Measurements from ENCODE around the gene HCFC1.
"Not testable (repeated sequence)": the region's sequence is repeated elsewhere in the genome, so short reads cannot be mapped to it uniquely, and the experiment has no call there.

Gene HCFC1

DNA sequence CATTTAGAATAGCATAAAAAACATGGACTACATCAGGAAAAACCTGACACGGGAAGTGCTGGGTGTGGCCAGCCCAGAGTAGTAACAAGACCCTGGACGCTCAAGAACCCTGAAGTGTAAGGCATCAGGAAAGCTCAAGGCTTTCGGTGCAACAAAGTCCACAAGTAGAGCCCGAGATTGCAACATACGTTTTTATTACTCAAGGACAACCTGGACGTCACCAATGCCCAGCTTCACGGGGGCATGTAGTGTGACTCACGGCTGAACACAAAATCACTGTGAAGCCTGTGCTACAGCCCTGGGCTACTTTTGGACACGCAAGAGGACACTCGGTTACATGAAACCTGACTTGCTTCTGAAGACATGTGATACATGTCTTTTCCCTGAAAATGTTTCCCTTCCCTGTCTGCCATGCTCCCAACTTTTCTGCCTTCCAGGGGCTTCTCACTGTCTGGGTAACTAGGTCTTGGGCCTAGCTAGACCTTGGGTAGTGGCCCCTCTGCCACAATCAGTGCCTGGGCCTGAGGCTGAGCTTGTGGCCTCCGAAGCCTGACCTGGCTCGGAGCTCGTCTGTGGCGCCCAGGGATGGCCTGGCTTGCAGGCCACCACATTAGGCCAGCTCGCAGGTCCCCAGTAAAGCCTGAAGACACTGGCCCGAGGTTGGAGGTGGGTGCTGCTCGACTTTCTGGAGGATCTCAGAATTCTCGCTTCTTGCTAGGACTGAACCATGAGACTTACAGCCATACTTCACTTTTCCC, 38.9 kb upstream of the HCFC1 start:
- in situ Hi-C loops (cut with HindIII; ENCODE audit: low sequenced_read_pairs), result no loop called here

DNA sequence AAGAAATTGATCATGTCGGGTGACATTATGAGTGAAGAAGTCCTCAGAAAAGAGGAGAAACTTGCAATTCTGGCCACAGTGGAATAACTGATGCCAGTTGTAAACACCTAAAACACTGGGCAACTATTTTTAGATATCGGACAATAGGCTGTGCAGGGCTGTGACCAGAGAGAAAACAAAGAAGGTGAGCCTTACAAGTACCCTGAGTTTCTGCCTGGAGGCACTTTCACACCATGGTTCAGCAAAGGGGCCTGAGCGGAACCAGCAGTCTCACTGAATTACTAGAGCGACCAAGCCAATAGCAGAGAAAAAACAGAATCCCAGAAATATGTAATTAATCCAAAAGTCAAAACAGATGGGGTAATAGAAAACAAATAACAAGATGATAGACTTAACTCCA, 36.9 kb upstream of the HCFC1 start:
- in situ Hi-C loops (cut with HindIII; ENCODE audit: low sequenced_read_pairs), result no loop called here

DNA sequence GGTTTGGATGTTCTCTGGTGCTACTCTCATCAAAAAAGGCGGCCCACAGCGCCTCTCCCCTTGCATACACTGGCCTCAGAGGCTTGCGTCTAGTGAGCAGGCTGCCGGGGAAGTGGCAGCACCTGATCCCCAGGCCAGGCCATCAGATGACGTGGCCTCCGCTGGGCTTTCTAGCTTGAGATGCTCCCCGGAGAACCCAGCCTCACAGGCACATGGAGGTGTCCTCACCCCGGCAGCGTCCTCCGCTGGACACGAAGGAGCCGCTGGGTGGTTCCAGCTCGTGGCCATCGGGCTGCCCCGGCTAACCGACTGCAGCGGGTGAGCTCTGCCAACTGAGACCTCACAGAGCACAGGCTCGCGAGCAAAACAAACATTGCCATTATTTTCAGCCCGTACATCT, 35.3 kb upstream of the HCFC1 start:
- in situ Hi-C loops (cut with HindIII; ENCODE audit: low sequenced_read_pairs), result no loop called here

DNA sequence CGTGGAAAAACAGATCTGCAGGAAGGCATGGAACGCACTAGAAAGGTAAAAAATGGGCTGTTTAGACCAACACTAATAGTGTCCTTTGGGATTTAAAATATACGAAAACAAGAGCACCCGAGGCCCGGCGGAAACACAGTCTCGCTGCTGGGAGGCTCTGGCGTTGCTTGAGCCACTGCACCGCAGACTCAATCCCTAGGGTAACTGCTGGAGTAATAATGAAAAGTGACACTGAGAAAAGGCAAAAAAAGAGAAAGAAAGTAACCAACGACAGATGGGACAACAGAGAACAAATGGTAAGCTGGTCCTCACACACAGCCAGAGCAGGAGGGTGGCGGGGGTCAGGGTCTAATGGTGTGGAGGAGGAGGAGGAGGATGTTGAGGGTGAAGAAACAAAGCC, 32.7 kb upstream of the HCFC1 start:
- in situ Hi-C loops (cut with HindIII; ENCODE audit: low sequenced_read_pairs), result no loop called here

DNA sequence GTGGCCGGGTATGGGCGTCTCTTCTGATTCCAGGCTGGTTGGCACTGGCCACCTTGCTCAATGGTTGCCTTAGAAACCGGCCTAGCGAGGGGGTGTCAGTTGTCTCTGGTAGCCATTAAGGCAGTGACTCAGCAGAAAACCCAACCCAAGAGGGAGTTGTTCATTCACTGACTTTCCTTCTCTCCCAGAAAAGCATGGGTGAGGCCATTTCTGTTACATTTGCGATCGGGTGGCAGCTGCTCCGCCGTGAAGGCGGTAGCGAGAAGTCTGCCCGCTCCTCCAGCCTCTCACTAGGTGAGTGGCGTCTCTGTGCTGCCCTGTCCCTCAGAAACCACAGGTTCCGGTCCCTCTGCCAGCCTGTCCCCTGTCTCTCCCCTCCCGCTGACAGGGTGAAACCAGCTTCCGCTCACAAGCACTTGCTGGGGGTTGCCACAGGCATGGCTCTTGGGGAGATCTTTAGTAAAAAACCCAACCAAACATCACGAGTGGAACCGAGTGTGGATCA, 30.6 kb upstream of the HCFC1 start:
- in situ Hi-C loops (cut with HindIII; ENCODE audit: low sequenced_read_pairs), result no loop called here

DNA sequence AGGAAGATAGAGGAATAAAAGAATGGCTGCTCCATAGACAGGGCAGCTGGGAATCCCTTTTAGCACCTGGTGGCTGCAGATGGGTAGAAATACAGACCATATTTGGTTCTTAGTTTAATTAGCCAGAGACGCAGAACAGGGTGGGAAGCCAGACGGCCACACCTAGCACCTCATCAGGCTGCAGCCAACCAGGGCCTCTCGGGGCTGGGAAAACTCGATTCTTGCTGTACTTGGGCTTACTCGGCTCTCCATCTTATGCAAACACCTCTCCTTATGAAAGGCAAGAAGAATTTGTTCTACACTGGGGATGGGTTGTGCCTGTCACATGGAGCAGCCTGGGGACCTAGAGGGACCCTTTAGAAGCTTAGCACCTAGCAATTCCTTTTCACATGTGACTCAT, 28.4 kb upstream of the HCFC1 start:
- in situ Hi-C loops (cut with HindIII; ENCODE audit: low sequenced_read_pairs), result no loop called here

DNA sequence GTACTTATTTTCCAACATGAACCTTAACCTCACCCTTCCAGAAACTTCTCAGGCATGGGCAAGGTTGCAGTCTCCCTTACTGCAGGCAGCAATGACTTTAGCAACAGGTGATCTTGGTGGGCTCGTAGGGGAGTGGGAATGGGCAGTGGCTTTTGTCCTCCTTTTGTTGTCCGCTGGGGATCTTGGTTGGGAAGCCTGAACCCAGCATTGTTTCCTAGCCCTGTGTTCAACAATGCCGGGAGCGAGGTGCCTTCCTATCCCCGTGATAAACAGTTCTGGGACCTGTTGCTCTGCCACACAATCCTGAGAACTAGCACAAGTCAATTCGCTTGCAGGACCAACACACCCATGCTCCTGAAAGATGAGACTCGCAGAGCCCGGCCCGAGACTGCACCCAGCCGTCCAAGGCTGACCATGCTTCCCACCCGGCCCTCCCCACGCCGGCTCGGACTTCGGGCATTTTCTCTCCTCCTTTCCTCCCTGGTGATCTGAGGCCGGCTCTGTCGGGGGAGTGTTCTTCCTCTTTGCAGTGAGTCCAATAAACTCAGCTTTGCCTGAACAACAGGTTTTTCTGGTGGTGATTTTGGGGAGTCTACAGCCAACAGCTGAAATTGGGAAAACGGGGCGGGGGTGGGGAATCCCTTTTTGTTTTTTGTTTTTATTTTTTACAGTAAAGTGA, 27.9 kb upstream of the HCFC1 start:
- in situ Hi-C loops (cut with HindIII; ENCODE audit: low sequenced_read_pairs), result no loop called here

DNA sequence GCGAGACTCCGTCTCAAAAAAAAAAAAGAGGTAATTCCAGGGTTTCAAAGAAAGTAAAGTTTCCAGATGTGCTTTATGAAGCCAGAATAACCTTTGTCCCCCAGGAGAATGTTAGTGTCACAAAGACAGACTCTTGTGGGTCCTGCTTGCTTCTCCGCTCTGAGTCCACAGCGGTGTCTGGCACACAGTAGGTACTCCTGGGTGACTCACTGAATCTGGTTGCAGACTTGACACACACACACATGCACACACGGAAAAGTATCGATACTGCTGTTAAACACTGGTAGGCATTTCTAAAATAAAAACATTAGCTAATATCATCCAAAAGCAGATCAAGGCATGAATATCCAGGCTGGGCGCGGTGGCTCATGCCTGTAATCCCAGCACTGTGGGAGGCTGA, 23.9 kb upstream of the HCFC1 start:
- in situ Hi-C loops (cut with HindIII; ENCODE audit: low sequenced_read_pairs), result no loop called here

DNA sequence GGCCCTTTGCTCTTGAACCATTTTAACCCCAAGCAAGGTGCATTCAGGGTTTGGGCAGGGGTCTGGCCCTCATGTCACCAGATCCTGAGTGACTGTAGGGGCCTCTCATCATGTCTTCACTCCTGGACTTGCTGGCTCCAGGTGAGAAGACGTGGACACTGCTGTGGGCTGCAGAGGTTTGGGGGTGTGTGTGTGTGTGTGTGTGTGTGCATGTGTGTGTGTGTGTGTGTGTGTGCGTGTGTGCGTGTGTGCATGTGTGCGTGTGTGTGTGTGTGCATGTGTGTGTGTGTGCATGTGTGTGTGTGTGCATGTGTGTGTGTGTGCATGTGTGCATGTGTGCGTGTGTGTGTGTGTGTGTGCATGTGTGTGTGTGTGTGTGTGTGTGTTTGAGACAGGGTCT, 22.8 kb upstream of the HCFC1 start:
- in situ Hi-C loops (cut with HindIII; ENCODE audit: low sequenced_read_pairs), result not testable (repeated sequence)

DNA sequence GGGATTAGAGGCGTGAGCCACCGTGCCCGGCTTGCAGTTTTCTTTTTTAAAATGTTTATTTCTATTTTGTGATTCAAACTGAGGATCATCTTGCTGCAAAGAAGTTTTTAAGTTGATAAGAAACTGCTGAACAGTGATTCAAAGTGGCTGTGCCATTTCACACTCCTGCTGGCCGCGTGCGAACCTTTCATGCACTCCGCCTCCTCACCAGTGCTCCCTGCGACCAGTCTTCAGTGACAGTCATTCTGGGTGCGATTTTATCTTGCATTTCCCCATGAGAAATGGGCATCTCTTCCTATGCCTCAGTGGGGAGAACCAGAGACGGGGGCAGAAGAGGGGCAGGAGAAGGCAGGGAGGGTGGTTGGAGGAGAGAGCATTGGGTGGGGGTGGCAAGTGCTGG, 22.4 kb upstream of the HCFC1 start:
- in situ Hi-C loops (cut with HindIII; ENCODE audit: low sequenced_read_pairs), result no loop called here

DNA sequence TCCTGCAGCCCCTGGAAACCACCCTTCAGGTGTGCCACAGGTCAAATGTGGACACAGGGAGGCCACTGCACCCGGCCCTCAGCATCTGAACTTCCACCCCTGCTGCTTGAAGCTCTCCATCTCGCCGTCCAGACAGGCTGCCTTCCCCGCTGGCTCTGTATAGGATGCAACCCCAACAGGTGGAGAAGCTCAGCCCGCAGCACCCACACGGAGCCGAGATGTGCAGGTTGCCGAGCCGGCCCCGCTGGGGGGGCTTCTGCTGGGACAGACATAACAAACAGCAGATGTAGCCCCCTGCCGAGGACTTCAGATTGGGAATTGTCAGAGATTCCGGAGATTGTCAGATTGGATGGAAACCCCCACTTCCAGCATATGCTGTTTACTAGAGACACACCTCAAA, 21.5 kb upstream of the HCFC1 start:
- in situ Hi-C loops (cut with HindIII; ENCODE audit: low sequenced_read_pairs), result no loop called here

DNA sequence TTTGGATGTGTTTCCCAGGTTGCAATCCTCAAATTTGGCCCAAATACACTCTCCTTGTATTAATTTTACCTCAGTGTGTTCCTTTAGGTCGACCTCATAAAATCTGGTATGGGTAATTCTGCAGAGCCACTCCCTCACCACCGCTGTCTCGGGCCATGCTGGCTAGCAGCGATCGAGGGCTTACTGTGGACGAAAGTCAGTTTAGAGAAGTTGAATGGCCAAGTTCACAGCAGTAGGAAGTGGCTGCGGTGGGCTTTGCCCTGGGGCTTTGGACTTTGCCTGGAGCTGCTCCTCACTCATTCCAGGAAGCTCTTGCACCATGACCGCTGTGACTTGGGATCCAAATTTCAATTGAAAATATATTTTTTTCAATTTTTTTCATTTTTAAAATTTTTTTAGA, 20.6 kb upstream of the HCFC1 start:
- in situ Hi-C loops (cut with HindIII; ENCODE audit: low sequenced_read_pairs), result no loop called here

DNA sequence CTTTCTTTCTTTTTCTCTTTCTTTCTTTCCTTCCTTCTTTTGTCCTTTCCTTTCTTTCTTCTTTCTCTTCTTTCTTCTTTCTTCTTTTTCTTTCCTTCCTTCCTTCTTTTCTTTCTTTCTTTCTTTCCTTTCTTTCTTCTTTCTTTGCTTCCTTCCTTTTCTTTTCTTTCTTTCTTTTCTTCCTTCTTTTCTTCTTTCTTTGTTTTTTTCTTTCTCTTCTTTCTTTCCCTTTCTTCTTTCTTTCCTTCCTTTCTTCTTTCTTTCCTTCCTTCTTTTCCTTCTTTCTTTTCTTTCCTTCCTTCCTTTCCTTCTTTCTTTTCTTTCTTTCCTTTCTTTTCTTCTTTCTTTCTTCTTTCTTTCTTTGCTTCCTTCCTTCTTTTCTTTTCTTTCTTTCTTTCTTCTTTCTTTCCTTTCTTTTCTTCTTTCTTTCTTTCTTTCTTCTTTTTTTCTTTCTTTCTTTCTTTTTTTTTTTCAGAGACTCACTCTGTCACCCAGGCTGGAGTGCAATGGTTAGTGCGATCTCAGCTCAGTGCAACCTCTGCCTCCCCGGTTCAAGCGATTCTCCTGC, 19.5 kb upstream of the HCFC1 start:
- in situ Hi-C loops (cut with HindIII; ENCODE audit: low sequenced_read_pairs), result no loop called here

DNA sequence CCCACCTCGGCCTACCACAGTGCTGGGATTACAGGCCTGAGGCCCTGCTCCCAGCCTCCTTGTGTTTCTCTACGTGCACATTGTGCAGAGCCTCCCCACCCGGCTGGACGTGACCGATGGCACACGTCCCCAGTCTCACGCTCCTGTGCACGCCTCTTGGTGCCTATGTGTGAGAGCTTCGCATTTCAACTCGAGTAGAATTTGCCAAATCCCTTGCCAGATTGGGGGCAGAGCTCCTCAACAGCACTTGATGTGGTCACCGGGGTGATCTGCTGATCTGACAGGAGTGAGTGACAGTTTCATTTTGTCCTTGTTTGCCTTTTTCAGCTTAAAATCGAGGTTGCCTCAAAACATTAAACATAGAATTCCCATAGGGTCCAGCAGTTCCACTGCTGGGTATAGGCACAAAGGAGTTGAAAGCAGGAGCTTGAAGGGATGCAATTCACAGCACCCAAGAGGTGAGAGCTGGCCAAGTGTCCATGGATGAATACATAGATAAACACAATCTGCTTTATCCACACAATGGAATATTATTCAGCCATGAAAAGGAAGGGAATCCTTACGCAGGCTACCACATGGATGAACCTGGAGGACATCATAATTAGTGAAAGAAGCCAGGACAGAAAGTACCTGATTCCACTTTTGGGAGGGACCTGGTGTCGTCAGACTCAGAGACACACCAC, 18.5 kb upstream of the HCFC1 start:
- in situ Hi-C loops (cut with HindIII; ENCODE audit: low sequenced_read_pairs), result no loop called here

DNA sequence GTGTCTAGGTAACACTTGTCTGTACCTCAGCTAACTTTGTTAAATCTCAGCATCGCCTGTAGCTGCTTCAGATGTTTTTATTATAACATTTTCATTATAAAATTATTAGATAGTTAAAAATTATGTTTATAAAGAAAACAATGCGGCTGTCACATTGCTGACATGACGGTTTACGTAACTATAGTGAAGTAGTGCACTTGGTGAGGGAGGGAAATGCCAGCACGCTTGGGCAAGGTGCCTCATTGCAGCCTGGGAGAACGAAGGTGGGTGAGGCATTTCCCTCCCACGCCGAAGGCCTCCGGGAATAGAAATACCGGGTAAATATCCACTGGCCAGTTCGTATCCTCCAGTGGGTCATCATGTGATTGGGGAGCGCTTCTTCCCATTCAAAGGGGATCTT, 16.9 kb upstream of the HCFC1 start:
- in situ Hi-C loops (cut with HindIII; ENCODE audit: low sequenced_read_pairs), result no loop called here

DNA sequence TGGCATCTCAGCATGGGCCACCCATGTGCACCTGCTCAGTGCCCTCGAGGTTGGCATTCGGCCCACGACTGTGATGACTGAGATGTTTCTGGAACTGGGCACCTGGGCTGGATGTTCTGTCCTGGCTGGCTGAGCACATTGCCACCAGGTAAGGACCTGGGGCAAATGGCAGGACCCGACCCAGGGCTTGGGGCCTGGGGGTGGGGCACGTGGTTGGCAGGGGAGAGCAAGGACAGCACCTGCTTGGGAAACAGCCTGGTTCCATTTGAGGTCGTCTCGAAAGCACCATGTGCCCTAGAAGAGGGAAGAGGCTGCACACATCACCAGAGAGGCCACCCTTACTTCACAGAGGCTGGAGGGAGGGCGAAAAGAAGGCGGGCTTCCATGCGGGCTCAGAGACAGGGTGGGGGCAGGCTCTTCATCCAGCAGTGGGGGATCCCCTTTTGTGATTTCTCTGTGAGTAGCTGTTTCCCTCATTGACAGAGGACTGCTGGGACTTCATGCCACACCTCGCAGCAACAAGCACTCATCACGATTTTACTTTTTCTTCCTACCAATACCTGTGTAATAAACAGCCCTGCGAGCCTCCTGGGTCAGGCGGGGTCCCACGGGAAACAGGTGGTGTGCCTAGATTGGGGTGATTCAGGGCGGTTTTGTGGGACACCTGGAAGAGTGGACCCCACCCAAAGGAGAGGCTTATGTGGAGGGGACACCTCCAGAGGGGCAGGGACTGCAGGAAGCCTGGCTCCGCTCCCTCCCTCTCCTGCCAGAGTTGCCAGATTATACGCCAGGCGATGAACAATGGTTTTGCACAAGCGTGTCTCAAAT, 12.9 kb upstream of the HCFC1 start:
- in situ Hi-C loops (cut with HindIII; ENCODE audit: low sequenced_read_pairs), result no loop called here

DNA sequence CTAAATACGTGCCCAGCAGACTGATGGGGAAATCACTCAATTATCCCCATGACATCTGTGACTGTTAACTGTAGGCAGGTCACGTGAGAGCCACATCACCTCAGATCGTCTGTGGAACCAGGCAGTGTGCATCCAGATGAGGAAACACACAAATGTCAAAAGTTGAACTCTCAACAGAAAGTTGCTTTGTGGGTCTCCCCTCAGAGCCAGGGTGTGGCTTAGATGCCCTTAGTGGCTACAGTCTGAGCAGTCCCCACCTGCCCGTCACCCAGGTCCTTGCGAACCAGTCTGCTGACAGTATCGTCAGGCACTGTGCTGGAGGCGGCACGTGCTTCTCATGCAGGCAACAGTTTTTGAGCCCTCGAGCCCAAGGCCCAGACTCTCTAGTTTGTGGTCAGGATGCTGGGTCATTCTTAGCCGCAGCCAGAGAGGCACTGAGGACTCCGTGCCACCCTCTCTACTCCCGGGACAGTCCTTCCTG, 11.7 kb upstream of the HCFC1 start:
- in situ Hi-C loops (cut with HindIII; ENCODE audit: low sequenced_read_pairs), result no loop called here

DNA sequence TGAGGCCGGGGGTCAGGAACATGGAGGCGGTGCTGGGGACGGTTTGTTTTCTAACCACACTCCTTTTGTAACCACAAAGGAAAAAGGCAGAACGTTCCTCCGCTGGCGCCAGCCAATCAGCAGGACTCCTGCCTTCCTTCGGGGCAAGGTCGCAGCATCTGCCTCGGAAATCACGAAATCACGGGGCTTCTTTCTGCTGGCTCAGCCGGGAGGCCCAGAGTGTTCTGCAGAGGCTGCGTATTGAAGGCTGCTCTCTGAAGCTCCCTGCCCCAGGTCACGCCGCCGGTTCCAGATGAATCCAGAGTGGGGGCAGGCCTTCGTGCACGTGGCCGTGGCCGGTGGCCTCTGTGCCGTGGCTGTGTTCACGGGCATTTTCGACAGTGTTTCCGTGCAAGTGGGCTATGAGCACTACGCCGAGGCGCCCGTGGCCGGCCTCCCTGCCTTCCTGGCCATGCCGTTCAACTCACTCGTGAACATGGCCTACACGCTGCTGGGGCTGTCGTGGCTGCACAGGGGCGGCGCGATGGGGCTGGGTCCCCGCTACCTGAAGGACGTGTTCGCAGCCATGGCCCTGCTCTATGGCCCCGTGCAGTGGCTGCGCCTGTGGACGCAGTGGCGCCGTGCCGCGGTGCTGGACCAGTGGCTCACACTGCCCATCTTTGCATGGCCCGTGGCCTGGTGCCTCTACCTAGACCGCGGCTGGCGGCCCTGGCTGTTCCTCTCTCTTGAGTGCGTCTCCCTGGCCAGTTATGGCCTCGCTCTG, 10.3 kb upstream of the HCFC1 start:
- in situ Hi-C loops (cut with HindIII; ENCODE audit: low sequenced_read_pairs), result no loop called here

DNA sequence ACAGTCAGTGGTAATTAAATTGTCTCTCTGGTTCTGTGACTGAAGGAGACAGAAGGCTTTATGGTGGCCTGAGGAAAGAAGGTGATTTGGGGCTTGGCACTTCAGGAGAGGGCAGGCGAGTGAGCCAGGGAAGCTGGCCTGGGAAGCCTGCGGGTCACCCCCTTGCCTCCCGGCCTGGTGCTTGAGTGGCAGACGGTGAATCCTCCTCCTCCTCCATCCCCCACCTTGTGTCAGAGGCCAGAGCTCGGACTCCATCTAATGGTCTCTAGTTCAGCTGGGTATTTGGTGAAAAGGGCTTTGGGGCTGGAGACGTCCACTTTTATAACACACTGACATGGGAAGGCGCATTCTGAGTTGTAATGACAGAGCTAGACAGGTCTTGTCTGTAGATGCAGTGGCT, 9.6 kb upstream of the HCFC1 start:
- in situ Hi-C loops (cut with HindIII; ENCODE audit: low sequenced_read_pairs), result no loop called here

DNA sequence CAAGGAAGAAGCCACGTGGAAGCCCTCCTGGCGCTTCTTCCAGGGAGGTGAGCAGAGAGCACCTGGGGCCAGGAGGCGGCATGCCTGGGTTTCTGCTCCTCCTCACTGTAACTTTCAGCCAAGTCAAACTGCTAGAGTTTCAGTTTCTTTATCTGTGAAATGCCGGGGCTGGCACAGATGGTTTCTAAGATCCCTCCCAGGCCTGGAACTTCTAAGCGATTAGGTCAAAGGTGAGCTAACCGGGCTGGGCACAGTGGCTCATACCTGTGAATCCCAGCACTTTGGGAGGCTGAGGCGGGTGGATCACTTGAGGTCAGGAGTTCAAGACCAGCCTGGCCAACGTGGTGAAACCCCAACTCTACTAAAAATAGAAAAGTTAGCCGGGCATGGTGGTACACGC, 8.8 kb upstream of the HCFC1 start:
- in situ Hi-C loops (cut with HindIII; ENCODE audit: low sequenced_read_pairs), result not testable (repeated sequence)
